ENCODE data around the gene ACKR4. TPM values are rescaled to one million over a fixed set of nuclear protein-coding genes. Genes with fewer than 3 reads are reported as not detected.

Gene ACKR4
- total and polyA plus RNA-seq, 2 donors (not counting 3 experiments of a cell fraction or from before 2014, with no cell fraction given): 3.2 to 14.3 TPM

- FAIRE-seq (no peak), DNase-seq (ENCODE audit: low read depth, low spot score) (no peak)
- no peaks in the 10 kb centered on the region for H4K20me1 ChIP-seq (replicated peaks; ENCODE audit: control insufficient read depth, extremely low read depth, insufficient read depth, low read length)
- TF ChIP-seq MYC (IDR thresholded peaks at IDR 0.05; ENCODE audit: low read depth, low read length) (no peak), GATA2 (IDR thresholded peaks at IDR 0.05; ENCODE audit: insufficient read depth, insufficient read length, low read depth, low read length) (no peak), POLR2AphosphoS5 (IDR thresholded peaks at IDR 0.05; ENCODE audit: insufficient read depth, low read depth, low read length) (no peak), EZH2 (IDR thresholded peaks at IDR 0.05; ENCODE audit: borderline replicate concordance, low read depth, low read length, severe bottlenecking) (no peak), POLR2A (IDR thresholded peaks at IDR 0.05; ENCODE audit: low read depth, low read length) (no peak), MAX (IDR thresholded peaks at IDR 0.05; ENCODE audit: insufficient read depth, insufficient read length) (no peak), JUN (IDR thresholded peaks at IDR 0.05; ENCODE audit: borderline replicate concordance, insufficient read depth, insufficient read length, low read depth) (no peak), CTCF (IDR thresholded peaks at IDR 0.05; ENCODE audit: extremely low read depth in 1 of 2, insufficient read depth in 1 of 2, low read depth in 1 of 2, low read length in 2 of 2) (no peak)
- no peak overlapping the region for H2AFZ ChIP-seq (ENCODE audit: low read depth, low read length)
- H3K4me1 ChIP-seq (ENCODE audit: control insufficient read depth, extremely low read depth, insufficient read depth, low read length): no peaks in the 10 kb centered on the region
- dilution Hi-C loops (cut with MboI; ENCODE audit: extremely low pct_ligation_motif_present, low sequenced_read_pairs) (no loop called here), intact Hi-C loops (cut with micrococcal nuclease) (no loop called here)
- ChIA-PET POLR2A (no interaction called here), CTCF (interaction anchor here (1.3 kb wide), 2 partner anchors 8 to 26 kb away, joined by 3 read pairs; no protein-coding TSS in a partner anchor)
- no peak overlapping the region for H3K9ac ChIP-seq (replicated peaks; ENCODE audit: extremely low read depth, insufficient read depth, low read length)
- no peaks in the 10 kb centered on the region for H3K79me2 ChIP-seq (ENCODE audit: control insufficient read depth, insufficient read depth, low read length)
- no peaks in the 10 kb centered on the region for H3K27me3 ChIP-seq (ENCODE audit: control insufficient read depth in 2 of 2, insufficient read depth in 2 of 2, low read length in 2 of 2)
- H3K9me3 ChIP-seq (replicated peaks; ENCODE audit: control insufficient read depth, insufficient read depth, low read length): no peaks in the 10 kb centered on the region
- no peak overlapping the region for H3K4me3 ChIP-seq (replicated peaks in 1 of 3; ENCODE audit: insufficient read depth in 1 of 3, low read depth in 1 of 3, low read length in 3 of 3)
- BruUV-seq (replicated peaks): no TSS peak
- H3K36me3 ChIP-seq (ENCODE audit: control insufficient read depth in 2 of 2, extremely low read depth in 1 of 2, insufficient read depth in 2 of 2, low read length in 2 of 2): no peaks in the 10 kb centered on the region
- H3K9me1 ChIP-seq (replicated peaks; ENCODE audit: control insufficient read depth, extremely low read depth, insufficient read depth, low read length): no peaks in the 10 kb centered on the region
- no peak overlapping the region for H3K27ac ChIP-seq (ENCODE audit: insufficient read depth, low read depth, low read length)
- no peak overlapping the region for H3K4me2 ChIP-seq (ENCODE audit: insufficient read depth, low read length)
Observed at GRCh38 chr3:132569153-132569552, 27.9 kb upstream of the ACKR4 start.
